ENCODE data around the gene GABARAPL2. TPM values are rescaled to one million over a fixed set of nuclear protein-coding genes. Genes with fewer than 3 reads are reported as not detected.
"Not testable (repeated sequence)": the region's sequence is repeated elsewhere in the genome, so short reads cannot be mapped to it uniquely, and the experiment has no call there.

The GABARAPL2 gene
- total and polyA plus RNA-seq, 3 experiments from 2014 or later, result 61.7 to 331 (median 66.2) TPM

DNA sequence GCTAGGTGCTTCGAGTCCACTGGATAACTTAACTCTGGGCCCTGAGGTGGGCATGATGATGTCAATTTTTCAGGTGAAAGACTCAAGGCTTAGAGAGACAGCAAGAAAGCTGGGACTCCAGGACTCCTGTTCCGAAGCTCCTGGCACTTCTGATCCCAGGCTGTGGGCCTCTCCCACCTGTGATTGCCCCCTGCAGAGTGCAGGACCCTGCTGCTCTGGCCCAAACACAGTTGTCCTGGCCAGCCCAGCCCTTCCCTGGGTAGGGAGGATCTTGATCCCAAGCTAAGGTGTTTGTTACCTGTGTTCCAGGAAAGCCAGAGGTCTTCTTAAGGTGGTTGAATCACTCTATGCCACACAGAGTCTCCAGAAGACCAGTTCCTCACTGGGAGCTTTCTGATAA is 33.4 kb upstream of the GABARAPL2 start:
- Mint-ChIP-seq H3K27ac (no peak overlapping the region), H3K36me3 (no peaks in the 10 kb centered on the region), H3K9me3 (no peaks in the 10 kb centered on the region), H3K4me1 (no peaks in the 10 kb centered on the region), H3K27me3 (no peaks in the 10 kb centered on the region), H3K4me3 (no peak overlapping the region)
- no peaks in the 10 kb centered on the region for H3K36me3 ChIP-seq (ENCODE audit: insufficient read depth, low read length)
- DNase-seq, result no peak
- POLR2A ChIA-PET, result no interaction called here
- CTCF ChIA-PET, result no interaction called here
- H3K27me3 ChIP-seq (ENCODE audit: insufficient read depth, low read length, poor library complexity, severe bottlenecking), result no peaks in the 10 kb centered on the region
- H3K4me1 ChIP-seq (ENCODE audit: insufficient read depth, low read length), result no peaks in the 10 kb centered on the region
- H3K4me3 ChIP-seq (ENCODE audit: low read length), result no peak overlapping the region
- H3K27ac ChIP-seq (ENCODE audit: low read depth, low read length), result no peak overlapping the region
- no peaks in the 10 kb centered on the region for H3K9me3 ChIP-seq (ENCODE audit: low read length)

- ChIA-PET POLR2A (no interaction called here), CTCF (interaction anchor here (1.0 to 1.5 kb wide), 2 partner anchors 13 to 18 kb away, joined by 3 read pairs; no protein-coding TSS in a partner anchor)
- Histone ChIP-seq H3K36me3 (ENCODE audit: insufficient read depth, low read length) (no peaks in the 10 kb centered on the region), H3K9me3 (ENCODE audit: low read length) (no peaks in the 10 kb centered on the region), H3K4me3 (ENCODE audit: low read length) (no peak overlapping the region), H3K27me3 (ENCODE audit: insufficient read depth, low read length, poor library complexity, severe bottlenecking) (no peaks in the 10 kb centered on the region), H3K4me1 (ENCODE audit: insufficient read depth, low read length) (no peaks in the 10 kb centered on the region), H3K27ac (ENCODE audit: low read depth, low read length) (no peak overlapping the region)
- Mint-ChIP-seq H3K4me3 (no peak overlapping the region), H3K4me1 (no peaks in the 10 kb centered on the region), H3K36me3 (no peaks in the 10 kb centered on the region), H3K27me3 (no peaks in the 10 kb centered on the region), H3K9me3 (no peaks in the 10 kb centered on the region), H3K27ac (no peak overlapping the region)
- no peak for DNase-seq
These were observed 31.5 kb upstream of the GABARAPL2 start for GRCh38 chr16:75534560-75535205.

GRCh38 chr16:75535211-75535843 is 30.9 kb upstream of the GABARAPL2 start:
- no peak overlapping the region for H3K27ac ChIP-seq (ENCODE audit: low read depth, low read length)
- H3K27me3 Mint-ChIP-seq, result no peaks in the 10 kb centered on the region
- H3K27me3 ChIP-seq (ENCODE audit: insufficient read depth, low read length, poor library complexity, severe bottlenecking), result no peaks in the 10 kb centered on the region
- H3K36me3 Mint-ChIP-seq, result no peaks in the 10 kb centered on the region
- H3K27ac Mint-ChIP-seq, result no peak overlapping the region
- CTCF ChIA-PET, result interaction anchor here (1.0 to 1.5 kb wide), 2 partner anchors 13 to 18 kb away, joined by 3 read pairs; no protein-coding TSS in a partner anchor
- no peaks in the 10 kb centered on the region for H3K36me3 ChIP-seq (ENCODE audit: insufficient read depth, low read length)
- H3K4me1 Mint-ChIP-seq, result no peaks in the 10 kb centered on the region
- H3K9me3 Mint-ChIP-seq, result no peaks in the 10 kb centered on the region
- no peak overlapping the region for H3K4me3 Mint-ChIP-seq
- DNase-seq, result no peak
- H3K9me3 ChIP-seq (ENCODE audit: low read length), result no peaks in the 10 kb centered on the region
- H3K4me1 ChIP-seq (ENCODE audit: insufficient read depth, low read length), result no peaks in the 10 kb centered on the region
- POLR2A ChIA-PET, result no interaction called here
- H3K4me3 ChIP-seq (ENCODE audit: low read length), result no peak overlapping the region

DNA sequence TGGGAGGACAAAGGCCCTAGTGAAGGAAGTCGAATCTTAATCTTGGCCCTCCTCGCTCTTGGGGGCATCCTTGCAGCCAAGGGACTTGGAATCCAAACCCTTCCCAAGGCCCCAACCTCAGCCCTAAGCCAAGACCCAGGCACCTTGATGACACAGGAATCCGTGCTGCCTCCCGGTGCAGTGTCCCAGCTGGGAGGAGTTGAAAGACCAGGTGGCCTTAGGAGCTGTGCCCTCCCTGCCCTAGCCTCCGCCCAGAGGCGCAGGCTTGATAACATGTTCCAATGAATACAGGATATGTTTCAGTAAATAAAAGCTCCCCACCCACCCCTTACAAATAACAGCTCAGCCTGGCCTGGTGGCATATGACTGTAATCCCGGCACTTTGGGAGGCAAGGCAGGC is 30.3 kb upstream of the GABARAPL2 start, which contains the start of gene CHST5:
Gene CHST5, minus strand, starts transcription at position 208 of the 400 bp plus-strand sequence. CDS start 5,724 bp downstream, outside the sequence.
- DNase-seq, result no peak
- Histone ChIP-seq H3K9me3 (ENCODE audit: low read length) (no peaks in the 10 kb centered on the region), H3K27ac (ENCODE audit: low read depth, low read length) (no peak within 1 kb of the TSS), H3K4me1 (ENCODE audit: insufficient read depth, low read length) (no peaks in the 10 kb centered on the region), H3K27me3 (ENCODE audit: insufficient read depth, low read length, poor library complexity, severe bottlenecking) (no peaks in the 10 kb centered on the region), H3K36me3 (ENCODE audit: insufficient read depth, low read length) (no peaks in the 10 kb centered on the region), H3K4me3 (ENCODE audit: low read length) (no peak within 1 kb of the TSS)
- POLR2A ChIA-PET, result no interaction called here
- CTCF ChIA-PET, result interaction anchor here (1.1 to 1.5 kb wide), 2 partner anchors 14 to 47 kb away, joined by 3 read pairs; no protein-coding TSS in a partner anchor
- Mint-ChIP-seq H3K4me3 (no peak within 1 kb of the TSS), H3K27me3 (no peaks in the 10 kb centered on the region), H3K27ac (peak within 1 kb of the TSS in 2 of 8 donors; percentile 21 to 47), H3K36me3 (no peaks in the 10 kb centered on the region), H3K9me3 (no peaks in the 10 kb centered on the region), H3K4me1 (no peaks in the 10 kb centered on the region)

DNA sequence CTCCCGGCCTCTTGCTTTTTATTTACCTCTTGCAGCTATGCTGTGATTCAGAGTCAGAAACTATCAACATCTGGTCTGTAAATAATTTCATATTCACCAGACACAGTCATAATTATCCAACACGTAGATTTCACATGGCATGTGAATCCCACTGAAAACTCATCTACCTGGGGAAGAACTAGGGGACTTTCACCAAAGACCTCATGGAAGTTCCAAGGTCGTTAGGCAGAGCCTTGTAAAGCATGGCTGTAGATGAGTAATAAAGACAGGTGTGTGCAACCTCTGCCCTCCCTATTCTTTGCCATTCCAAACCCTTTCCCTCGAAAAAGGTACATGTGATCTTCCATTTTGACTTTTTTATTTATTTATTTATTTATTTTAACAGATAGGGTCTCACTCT is 28.4 kb upstream of the GABARAPL2 start:
- no peaks in the 10 kb centered on the region for H3K27me3 Mint-ChIP-seq
- no peak overlapping the region for H3K27ac Mint-ChIP-seq
- H3K4me3 Mint-ChIP-seq, result no peak overlapping the region
- no peak overlapping the region for H3K27ac ChIP-seq (ENCODE audit: low read depth, low read length)
- DNase-seq, result no peak
- no peaks in the 10 kb centered on the region for H3K27me3 ChIP-seq (ENCODE audit: insufficient read depth, low read length, poor library complexity, severe bottlenecking)
- H3K36me3 Mint-ChIP-seq, result no peaks in the 10 kb centered on the region
- no peaks in the 10 kb centered on the region for H3K4me1 ChIP-seq (ENCODE audit: insufficient read depth, low read length)
- H3K4me1 Mint-ChIP-seq, result no peaks in the 10 kb centered on the region
- no peaks in the 10 kb centered on the region for H3K9me3 ChIP-seq (ENCODE audit: low read length)
- ChIA-PET POLR2A (no interaction called here), CTCF (interaction anchor here (1.2 kb wide), 1 partner anchor 21 kb away, joined by 6 read pairs; no protein-coding TSS in a partner anchor)
- H3K36me3 ChIP-seq (ENCODE audit: insufficient read depth, low read length), result no peaks in the 10 kb centered on the region
- no peaks in the 10 kb centered on the region for H3K9me3 Mint-ChIP-seq
- H3K4me3 ChIP-seq (ENCODE audit: low read length), result no peak overlapping the region

DNA sequence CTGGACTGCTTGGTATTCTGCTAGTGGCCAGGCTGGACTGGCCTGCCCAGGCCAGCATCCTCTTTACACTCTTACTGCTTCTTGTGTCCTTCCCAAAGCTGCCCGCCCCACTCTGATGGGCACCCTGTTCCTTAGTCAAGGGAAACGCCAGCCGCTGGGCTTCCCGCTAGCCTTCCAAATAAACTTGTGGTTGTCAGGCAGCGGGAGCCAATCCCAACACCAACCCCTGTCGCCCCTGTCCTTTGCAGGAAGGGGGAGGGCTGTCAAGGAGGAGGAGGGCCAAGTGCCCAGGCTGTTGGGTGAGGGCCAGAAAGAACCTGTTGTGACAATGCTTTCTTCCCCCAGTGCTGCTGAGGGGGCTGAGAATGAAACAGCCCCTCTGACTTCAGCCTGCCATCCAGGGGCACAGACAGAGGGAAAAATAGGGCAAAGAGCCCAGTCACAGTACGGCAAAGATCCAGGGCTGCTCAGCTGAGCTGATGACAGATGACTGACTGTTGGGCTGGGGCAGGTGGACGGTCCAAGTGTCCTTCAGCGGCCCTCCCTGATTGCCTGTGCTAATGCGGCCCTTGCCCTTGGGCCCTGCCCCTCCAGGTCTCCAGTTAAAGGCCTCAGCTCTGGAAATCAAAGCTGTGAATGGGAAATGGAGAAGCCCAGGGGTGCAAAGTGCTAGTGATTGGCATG is 27.2 kb upstream of the GABARAPL2 start:
- H3K27ac Mint-ChIP-seq; POLR2A ChIA-PET; H3K9me3 Mint-ChIP-seq; H3K27ac ChIP-seq (ENCODE audit: low read depth, low read length); H3K36me3 Mint-ChIP-seq; H3K36me3 ChIP-seq (ENCODE audit: insufficient read depth, low read length); H3K4me1 Mint-ChIP-seq; DNase-seq; H3K4me3 ChIP-seq (ENCODE audit: low read length); H3K4me1 ChIP-seq (ENCODE audit: insufficient read depth, low read length); H3K9me3 ChIP-seq (ENCODE audit: low read length); H3K27me3 Mint-ChIP-seq; CTCF ChIA-PET; H3K27me3 ChIP-seq (ENCODE audit: insufficient read depth, low read length, poor library complexity, severe bottlenecking); H3K4me3 Mint-ChIP-seq: not testable (repeated sequence)

DNA sequence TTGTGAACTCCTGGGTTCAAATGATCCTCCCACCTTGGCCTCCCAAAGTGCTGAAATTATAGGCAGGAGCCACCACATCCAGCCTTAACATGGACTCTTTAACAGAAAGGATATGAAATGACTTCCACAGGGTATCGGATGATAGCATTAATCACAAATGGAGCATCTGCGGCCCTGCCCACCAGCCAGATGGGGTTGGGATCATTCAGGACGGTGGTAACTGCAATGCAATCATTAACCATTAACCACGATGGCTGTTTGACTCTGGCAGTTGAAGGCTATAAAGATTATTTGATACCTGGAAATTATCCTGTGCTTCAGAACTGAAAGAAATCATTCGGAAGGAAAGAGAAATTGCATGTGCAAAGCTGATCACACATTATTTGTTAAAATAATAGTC is 24.9 kb upstream of the GABARAPL2 start:
- H3K36me3 ChIP-seq (ENCODE audit: insufficient read depth, low read length), result no peaks in the 10 kb centered on the region
- H3K4me1 Mint-ChIP-seq, result no peaks in the 10 kb centered on the region
- H3K9me3 ChIP-seq (ENCODE audit: low read length), result no peaks in the 10 kb centered on the region
- ChIA-PET CTCF (interaction anchor here (1.0 kb wide), 1 partner anchor 9 kb away, joined by 3 read pairs; no protein-coding TSS in a partner anchor), POLR2A (no interaction called here)
- no peaks in the 10 kb centered on the region for H3K4me1 ChIP-seq (ENCODE audit: insufficient read depth, low read length)
- no peak for DNase-seq
- H3K36me3 Mint-ChIP-seq, result peaks cover 0 to 3% (median 0%) of the 10 kb centered on the region in 3 donors
- H3K4me3 ChIP-seq (ENCODE audit: low read length), result no peak overlapping the region
- no peaks in the 10 kb centered on the region for H3K27me3 ChIP-seq (ENCODE audit: insufficient read depth, low read length, poor library complexity, severe bottlenecking)
- H3K4me3 Mint-ChIP-seq, result no peak overlapping the region
- H3K27ac ChIP-seq (ENCODE audit: low read depth, low read length), result no peak overlapping the region
- H3K9me3 Mint-ChIP-seq, result no peaks in the 10 kb centered on the region
- H3K27me3 Mint-ChIP-seq, result no peaks in the 10 kb centered on the region
- no peak overlapping the region for H3K27ac Mint-ChIP-seq

DNA sequence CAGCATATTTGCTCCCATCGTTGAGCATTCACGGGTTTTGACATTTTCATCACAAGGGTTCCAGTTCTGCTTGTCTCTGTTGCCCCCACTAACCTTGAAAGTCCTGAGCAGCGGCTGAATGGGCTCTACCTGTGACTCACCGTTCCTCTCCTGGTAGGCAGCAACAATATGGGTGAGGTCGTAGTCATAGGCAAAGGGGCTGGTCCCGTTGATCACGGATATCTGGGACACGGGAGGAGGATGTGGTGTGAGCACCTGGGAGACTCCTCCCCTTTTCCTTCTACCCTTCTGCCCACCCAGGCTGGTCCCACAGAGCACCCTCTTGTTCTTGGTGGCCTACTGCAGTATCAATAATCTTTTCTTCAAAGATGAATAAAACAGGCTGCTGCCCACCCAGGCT is 23.7 kb upstream of the GABARAPL2 start:
- H3K4me1 Mint-ChIP-seq; H3K4me3 Mint-ChIP-seq; H3K9me3 Mint-ChIP-seq; DNase-seq; H3K36me3 Mint-ChIP-seq; H3K27me3 Mint-ChIP-seq; H3K9me3 ChIP-seq (ENCODE audit: low read length); H3K27ac Mint-ChIP-seq; H3K4me1 ChIP-seq (ENCODE audit: insufficient read depth, low read length); H3K27ac ChIP-seq (ENCODE audit: low read depth, low read length); H3K36me3 ChIP-seq (ENCODE audit: insufficient read depth, low read length); POLR2A ChIA-PET; H3K27me3 ChIP-seq (ENCODE audit: insufficient read depth, low read length, poor library complexity, severe bottlenecking); H3K4me3 ChIP-seq (ENCODE audit: low read length): not testable (repeated sequence)
- CTCF ChIA-PET, result interaction anchor here (1.0 kb wide), 1 partner anchor 25 kb away, joined by 4 read pairs; no protein-coding TSS in a partner anchor

Measured in CD8-positive, alpha-beta memory T cell (primary cell).